Measurements from ENCODE around the gene ERCC3. TPM values are rescaled to one million over a fixed set of nuclear protein-coding genes. Genes with fewer than 3 reads are reported as not detected.

ERCC3 gene
- total and polyA plus RNA-seq, 2 of the 13 experiments (the other 11 are each of a cell fraction or from before 2014, with no cell fraction given) = 49.7 to 64.6 TPM

DNA sequence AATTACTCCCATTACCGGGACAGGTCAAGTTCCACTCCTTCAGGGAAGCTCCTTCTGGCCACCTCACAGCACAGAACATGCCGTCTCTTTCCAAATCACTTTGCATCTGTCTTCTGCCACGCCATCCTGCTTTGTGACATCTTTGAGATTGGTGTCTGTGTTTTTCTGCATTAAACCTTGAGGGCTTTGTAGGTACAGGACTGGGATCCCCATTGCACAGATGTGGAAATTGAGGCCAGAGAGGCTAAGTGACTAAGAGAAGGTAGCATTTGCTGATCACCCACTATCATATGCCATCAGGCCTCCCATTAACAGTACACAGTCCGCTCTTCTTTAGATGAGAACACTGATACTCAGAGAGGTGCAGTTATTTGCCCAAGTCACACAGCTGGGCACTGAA lies 64.4 kb downstream of the ERCC3 start:
- DNase-seq (ENCODE audit: low spot score) (no peak), ATAC-seq (no peak), FAIRE-seq (no peak)
- Histone ChIP-seq H3K9me3 (ENCODE audit: low read length) (peaks cover 5% of the 10 kb centered on the region; the same call in 1 of the 2 replicates), H2AFZ (ENCODE audit: low read length) (no peak overlapping the region), H3K9ac (ENCODE audit: insufficient read depth, low read depth, low read length) (no peak overlapping the region), H3K4me1 (ENCODE audit: insufficient read depth, low read length) (peaks cover 36% of the 10 kb centered on the region), H3K4me2 (ENCODE audit: low read depth, low read length) (no peak overlapping the region), H3K27ac (ENCODE audit: extremely low read length, insufficient read depth, low read length) (no peak overlapping the region), H4K20me1 (ENCODE audit: insufficient read depth, low read length) (no peaks in the 10 kb centered on the region), H3K79me2 (ENCODE audit: insufficient read depth, low read length) (no peaks in the 10 kb centered on the region), H3K36me3 (replicated peaks in 1 of 2; ENCODE audit: control insufficient read depth in 1 of 2, insufficient read depth in 2 of 2, low read length in 2 of 2) (no peaks in the 10 kb centered on the region), H3K27me3 (ENCODE audit: control insufficient read depth in 1 of 2, insufficient read depth in 2 of 2, low read length in 2 of 2) (peaks cover 3 to 15% of the 10 kb centered on the region in 2 experiments; a peak in 4 of 5 replicates), H3K4me3 (replicated peaks in 1 of 3; ENCODE audit: insufficient read depth in 1 of 3, low read depth in 2 of 3, low read length in 3 of 3) (no peak overlapping the region)
- no TSS peak for BruUV-seq (replicated peaks)
- POLR2A ChIA-PET = no interaction called here
- TF ChIP-seq TAF15 (IDR thresholded peaks at IDR 0.05; ENCODE audit: low read depth, low read length, poor library complexity, severe bottlenecking) (no peak), ZNF768 (CRISPR knock-in tag; IDR thresholded peaks at IDR 0.05) (peak; percentile 40; the same call in 1 of the 2 replicates), MAFF (IDR thresholded peaks at IDR 0.05; ENCODE audit: low read depth, low read length) (no peak), ZNF629 (CRISPR knock-in tag; conservative IDR thresholded peaks at IDR 0.05) (peak; percentile 55), ZMYM3 (CRISPR knock-in tag; IDR thresholded peaks at IDR 0.05) (0 out of 2 replicates have a peak, but pooled peaks have one; percentile 32), ARNT2 (CRISPR knock-in tag; IDR thresholded peaks at IDR 0.05; ENCODE audit: low read depth) (no peak), PAF1 (CRISPR knock-in tag; IDR thresholded peaks at IDR 0.05) (no peak)
- TF ChIP-seq, protein P1, sequence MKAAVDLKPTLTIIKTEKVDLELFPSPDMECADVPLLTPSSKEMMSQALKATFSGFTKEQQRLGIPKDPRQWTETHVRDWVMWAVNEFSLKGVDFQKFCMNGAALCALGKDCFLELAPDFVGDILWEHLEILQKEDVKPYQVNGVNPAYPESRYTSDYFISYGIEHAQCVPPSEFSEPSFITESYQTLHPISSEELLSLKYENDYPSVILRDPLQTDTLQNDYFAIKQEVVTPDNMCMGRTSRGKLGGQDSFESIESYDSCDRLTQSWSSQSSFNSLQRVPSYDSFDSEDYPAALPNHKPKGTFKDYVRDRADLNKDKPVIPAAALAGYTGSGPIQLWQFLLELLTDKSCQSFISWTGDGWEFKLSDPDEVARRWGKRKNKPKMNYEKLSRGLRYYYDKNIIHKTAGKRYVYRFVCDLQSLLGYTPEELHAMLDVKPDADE (CRISPR knock-in tag; IDR thresholded peaks at IDR 0.05) = no peak
- WGBS (ENCODE audit: low lambda C conversion rate) = 59% methylated on average over 4 of the region's 4 CpGs
- in situ Hi-C loops (cut with HindIII; ENCODE audit: extremely low pct_ligation_motif_present, low pct_unique_long_range_greater_than_20kb) (no loop called here), intact Hi-C loops (cut with micrococcal nuclease; ENCODE audit: unreplicated experiment) (no loop called here)
- CTCF ChIA-PET (ENCODE audit: low intra/inter-chr PET ratio, low total read pairs) = no interaction called here

DNA sequence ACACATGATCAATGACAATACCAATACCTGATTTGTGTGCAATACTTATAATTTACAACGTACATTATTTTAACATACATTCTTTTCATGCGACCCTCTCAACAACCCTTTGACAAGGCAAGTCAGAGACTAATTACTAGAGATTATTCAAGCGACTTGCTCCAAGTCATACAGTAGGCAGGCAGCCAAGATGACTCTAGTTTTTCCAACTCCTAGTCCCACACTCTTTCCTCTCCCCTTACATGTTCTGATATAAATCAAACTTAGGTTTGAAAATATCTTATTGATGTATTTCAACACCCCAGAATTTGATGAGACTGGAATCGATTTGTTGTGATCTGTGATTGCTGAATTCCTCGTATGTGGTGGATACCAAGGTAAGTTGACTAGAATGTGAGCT lies 65.8 kb downstream of the ERCC3 start:
- H3K4me3 ChIP-seq (replicated peaks in 1 of 3; ENCODE audit: insufficient read depth in 1 of 3, low read depth in 2 of 3, low read length in 3 of 3) = no peak overlapping the region
- H3K4me1 ChIP-seq (ENCODE audit: insufficient read depth, low read length) = peaks cover 36% of the 10 kb centered on the region
- H3K9ac ChIP-seq (ENCODE audit: insufficient read depth, low read depth, low read length) = no peak overlapping the region
- intact Hi-C loops (cut with micrococcal nuclease; ENCODE audit: unreplicated experiment) = no loop called here
- in situ Hi-C loops (cut with HindIII; ENCODE audit: extremely low pct_ligation_motif_present, low pct_unique_long_range_greater_than_20kb) = no loop called here
- no peak overlapping the region for H2AFZ ChIP-seq (ENCODE audit: low read length)
- no peaks in the 10 kb centered on the region for H3K79me2 ChIP-seq (ENCODE audit: insufficient read depth, low read length)
- ChIA-PET POLR2A (no interaction called here), CTCF (ENCODE audit: low intra/inter-chr PET ratio, low total read pairs) (no interaction called here)
- no TSS peak for BruUV-seq (replicated peaks)
- H3K27me3 ChIP-seq (ENCODE audit: control insufficient read depth in 1 of 2, insufficient read depth in 2 of 2, low read length in 2 of 2) = peaks cover 5 to 16% of the 10 kb centered on the region in 2 experiments; a peak in 4 of 5 replicates
- no peak overlapping the region for H3K4me2 ChIP-seq (ENCODE audit: low read depth, low read length)
- FAIRE-seq = no peak
- DNase-seq (ENCODE audit: low spot score) = no peak
- no peaks in the 10 kb centered on the region for H4K20me1 ChIP-seq (ENCODE audit: insufficient read depth, low read length)
- peaks cover 5% of the 10 kb centered on the region; the same call in 1 of the 2 replicates for H3K9me3 ChIP-seq (ENCODE audit: low read length)
- ATAC-seq = no peak
- no peaks in the 10 kb centered on the region for H3K36me3 ChIP-seq (replicated peaks in 1 of 2; ENCODE audit: control insufficient read depth in 1 of 2, insufficient read depth in 2 of 2, low read length in 2 of 2)
- 58% methylated on average over 5 of the region's 5 CpGs for WGBS (ENCODE audit: low lambda C conversion rate)
- H3K27ac ChIP-seq (ENCODE audit: extremely low read length, insufficient read depth, low read length) = no peak overlapping the region
- no peak for TF ChIP-seq MTF2 (CRISPR knock-in tag; IDR thresholded peaks at IDR 0.05; ENCODE audit: borderline replicate concordance)
- TF ChIP-seq ZNF326 (CRISPR knock-in tag; IDR thresholded peaks at IDR 0.05; ENCODE audit: borderline replicate concordance) = no peak
- TF ChIP-seq RORA (CRISPR knock-in tag; IDR thresholded peaks at IDR 0.05) = no peak
- no peak for TF ChIP-seq ZNF564 (CRISPR knock-in tag; IDR thresholded peaks at IDR 0.05)
- TF ChIP-seq, protein P2, sequence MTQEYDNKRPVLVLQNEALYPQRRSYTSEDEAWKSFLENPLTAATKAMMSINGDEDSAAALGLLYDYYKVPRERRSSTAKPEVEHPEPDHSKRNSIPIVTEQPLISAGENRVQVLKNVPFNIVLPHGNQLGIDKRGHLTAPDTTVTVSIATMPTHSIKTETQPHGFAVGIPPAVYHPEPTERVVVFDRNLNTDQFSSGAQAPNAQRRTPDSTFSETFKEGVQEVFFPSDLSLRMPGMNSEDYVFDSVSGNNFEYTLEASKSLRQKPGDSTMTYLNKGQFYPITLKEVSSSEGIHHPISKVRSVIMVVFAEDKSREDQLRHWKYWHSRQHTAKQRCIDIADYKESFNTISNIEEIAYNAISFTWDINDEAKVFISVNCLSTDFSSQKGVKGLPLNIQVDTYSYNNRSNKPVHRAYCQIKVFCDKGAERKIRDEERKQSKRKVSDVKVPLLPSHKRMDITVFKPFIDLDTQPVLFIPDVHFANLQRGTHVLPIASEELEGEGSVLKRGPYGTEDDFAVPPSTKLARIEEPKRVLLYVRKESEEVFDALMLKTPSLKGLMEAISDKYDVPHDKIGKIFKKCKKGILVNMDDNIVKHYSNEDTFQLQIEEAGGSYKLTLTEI (CRISPR knock-in tag; conservative IDR thresholded peaks at IDR 0.05) = no peak
- TF ChIP-seq HNF4G (IDR thresholded peaks at IDR 0.05; ENCODE audit: borderline replicate concordance, low read depth, low read length) = no peak
- no peak for TF ChIP-seq HNF4G (CRISPR knock-in tag; IDR thresholded peaks at IDR 0.05; ENCODE audit: borderline replicate concordance, low read depth)
- no peak for TF ChIP-seq ZFP62 (CRISPR knock-in tag; IDR thresholded peaks at IDR 0.05)
- no peak for TF ChIP-seq ZNF432 (CRISPR knock-in tag; IDR thresholded peaks at IDR 0.05; ENCODE audit: borderline replicate concordance)
